Left cardiac atrium (tissue), 4 donors: ENCODE measurements around the gene MSI2. TPM values are rescaled to one million over a fixed set of nuclear protein-coding genes. Genes with fewer than 3 reads are reported as not detected.
"Not testable (repeated sequence)": the region's sequence is repeated elsewhere in the genome, so short reads cannot be mapped to it uniquely, and the experiment has no call there.

Experiments
- ATAC-seq, 2 donors: fragments of 200-7000 bp; cut with Tn5 transposase; one replicate each; pipeline ENCODE4 v1.9.1; 2020; ENCODE audit warnings: mild to moderate bottlenecking in 2 of 2, moderate library complexity in 2 of 2
- DNase-seq: peaks from one replicate; pipeline ENCODE4 v3.0.0-alpha.2; 2020
- intact Hi-C, 2 donors: fragments of 100-400 bp; cut with DNase I; formaldehyde crosslinking; loops; one replicate each; pipeline versions ENCODE4 v1.14.1 to v1.15.1; 2022 to 2023
- total RNA-seq, 2 donors: library from RNA; stranded (reverse); fragmentation: NEBNext Ultra II Directional; extraction: Animal tissue kit (Norgen Biotek cat#: 25700); gene quantifications; one replicate each; pipeline ENCODE4 v1.2.1, GENCODE V29; 2021
- donor health status: DM: no; HTN: yes; CAD: no.
- donor health status: DM: no; HTN: yes; CAD: no; lungs with severe emphysema.
- donor health status: DM: yes; HTN: yes; CAD: no.
- donor health status: Dilated cardiomyopathy.

MSI2 gene
- total RNA-seq, 2 donors from 2014 or later, result 84.1 to 95.5 TPM

GRCh38 chr17:57284583-57284982 lies 28.3 kb downstream of the MSI2 start:
- ATAC-seq, result no peak
- DNase-seq, result no peak
- intact Hi-C loops, result no loop called here

GRCh38 chr17:57284984-57285646 lies 28.8 kb downstream of the MSI2 start:
- DNase-seq, result no peak
- no peak for ATAC-seq
- intact Hi-C loops, result no loop called here

GRCh38 chr17:57285701-57286100 lies 29.4 kb downstream of the MSI2 start:
- DNase-seq (no peak), ATAC-seq (no peak)
- intact Hi-C loops, result no loop called here

- DNase-seq (no peak), ATAC-seq (no peak)
- intact Hi-C loops, result no loop called here
Measured at GRCh38 chr17:57286399-57287105, 30.2 kb downstream of the MSI2 start.

- DNase-seq, result peak; percentile 54
- peak; percentile 40 to 86 for ATAC-seq
- intact Hi-C loops, result no loop called here
Measured at GRCh38 chr17:57288040-57288772, 31.9 kb downstream of the MSI2 start.

- DNase-seq (no peak), ATAC-seq (peak; percentile 3 to 51)
- intact Hi-C loops, result no loop called here
Measured at GRCh38 chr17:57288773-57289121, 32.4 kb downstream of the MSI2 start.

- intact Hi-C loops, result no loop called here
- DNase-seq (no peak), ATAC-seq (peak; percentile 16 to 32)
Measured at GRCh38 chr17:57289130-57289529, 32.8 kb downstream of the MSI2 start.

GRCh38 chr17:57289613-57290012 lies 33.3 kb downstream of the MSI2 start:
- ATAC-seq (no peak), DNase-seq (no peak)
- intact Hi-C loops, result no loop called here

- no peak for ATAC-seq
- intact Hi-C loops, result no loop called here
Measured at GRCh38 chr17:57290981-57291380, 34.7 kb downstream of the MSI2 start.

GRCh38 chr17:57292091-57292490 lies 35.8 kb downstream of the MSI2 start:
- DNase-seq, result no peak
- ATAC-seq, result no peak
- intact Hi-C loops, result no loop called here

More at GRCh38 chr17:57290981-57291380, 34.7 kb downstream of the MSI2 start:
- no peak for DNase-seq

GRCh38 chr17:57293077-57293476 lies 36.8 kb downstream of the MSI2 start:
- intact Hi-C loops, result no loop called here
- ATAC-seq (no peak), DNase-seq (no peak)

- ATAC-seq (no peak), DNase-seq (no peak)
- intact Hi-C loops, result no loop called here
Measured at GRCh38 chr17:57294101-57294500, 37.8 kb downstream of the MSI2 start.

GRCh38 chr17:57294629-57295501 lies 38.5 kb downstream of the MSI2 start:
- DNase-seq (no peak), ATAC-seq (peak; percentile 78 to 91)
- intact Hi-C loops, result no loop called here

GRCh38 chr17:57295526-57296023 lies 39.3 kb downstream of the MSI2 start:
- intact Hi-C loops, result no loop called here
- DNase-seq, result no peak
- ATAC-seq, result no peak

- intact Hi-C loops, result no loop called here
- ATAC-seq (no peak), DNase-seq (no peak)
Measured at GRCh38 chr17:57296231-57296630, 39.9 kb downstream of the MSI2 start.

GRCh38 chr17:57299176-57299575 lies 42.9 kb downstream of the MSI2 start:
- intact Hi-C loops, result no loop called here
- DNase-seq, result no peak
- no peak for ATAC-seq

GRCh38 chr17:57300592-57300991 lies 44.3 kb downstream of the MSI2 start:
- DNase-seq, ATAC-seq, intact Hi-C loops: not testable (repeated sequence)

GRCh38 chr17:57302690-57303465 lies 46.6 kb downstream of the MSI2 start:
- intact Hi-C loops, result no loop called here
- ATAC-seq (no peak), DNase-seq (no peak)
